Muscle layer of colon (tissue), 2 donors: Measurements from ENCODE around the gene POMGNT2.

Experiments
- H3K27ac ChIP-seq: one replicate; pipeline ENCODE4 v1.7.0; 2013; ENCODE audit warnings: low read depth, mild to moderate bottlenecking, low read length, moderate library complexity
- H3K27me3 ChIP-seq, 2 donors: one replicate each; pipeline ENCODE4 v1.7.0; 2013; ENCODE audit warnings: low read length in 2 of 2, mild to moderate bottlenecking in 2 of 2; ENCODE audit not compliant: insufficient read depth in 2 of 2, control insufficient read depth in 1 of 2
- H3K36me3 ChIP-seq: one replicate; pipeline ENCODE4 v1.7.0; 2013; ENCODE audit warnings: mild to moderate bottlenecking, low read length; ENCODE audit not compliant: insufficient read depth
- H3K4me1 ChIP-seq: one replicate; pipeline ENCODE4 v1.7.0; 2013; ENCODE audit warnings: mild to moderate bottlenecking, low read length; ENCODE audit not compliant: insufficient read depth
- H3K4me3 ChIP-seq, 2 donors: one replicate each; pipeline ENCODE4 v1.7.0; 2013; ENCODE audit warnings: low read length in 2 of 2, low read depth in 1 of 2, mild to moderate bottlenecking in 1 of 2, moderate library complexity in 1 of 2
- H3K9ac ChIP-seq: one replicate; pipeline ENCODE4 v1.7.0; 2013; ENCODE audit warnings: low read length
- H3K9me3 ChIP-seq: one replicate; pipeline ENCODE4 v1.7.0; 2013; ENCODE audit warnings: mild to moderate bottlenecking, low read length
- donor health status: abdominal sarcoma.
- donor health status: Adenocarcinoma of cecum.

POMGNT2 gene

DNA sequence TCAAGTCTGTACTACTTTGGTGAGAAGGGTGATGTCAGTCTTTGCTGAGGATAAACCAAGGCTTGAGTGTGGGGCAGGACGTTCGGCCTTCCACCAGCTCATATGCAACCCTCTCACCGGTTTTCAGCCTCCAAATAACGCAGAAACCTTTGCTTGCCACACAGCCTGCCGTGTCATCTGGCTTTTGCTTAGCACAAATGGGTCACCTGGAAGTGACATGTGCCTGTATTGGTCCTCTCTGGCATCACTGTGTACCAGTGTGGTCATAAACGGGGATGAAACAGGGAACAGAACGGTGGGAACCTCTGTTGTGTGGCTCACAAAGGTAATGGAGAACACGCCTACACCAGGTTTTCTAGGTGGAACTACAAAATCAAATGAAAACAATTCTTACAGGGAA, 7.1 kb downstream of the POMGNT2 start:
- Histone ChIP-seq H3K36me3 (no peaks in the 10 kb centered on the region), H3K4me3 (no peak overlapping the region), H3K27ac (no peak overlapping the region), H3K4me1 (peaks cover 10% of the 10 kb centered on the region), H3K9ac (no peak overlapping the region), H3K9me3 (no peaks in the 10 kb centered on the region), H3K27me3 (no peaks in the 10 kb centered on the region)

DNA sequence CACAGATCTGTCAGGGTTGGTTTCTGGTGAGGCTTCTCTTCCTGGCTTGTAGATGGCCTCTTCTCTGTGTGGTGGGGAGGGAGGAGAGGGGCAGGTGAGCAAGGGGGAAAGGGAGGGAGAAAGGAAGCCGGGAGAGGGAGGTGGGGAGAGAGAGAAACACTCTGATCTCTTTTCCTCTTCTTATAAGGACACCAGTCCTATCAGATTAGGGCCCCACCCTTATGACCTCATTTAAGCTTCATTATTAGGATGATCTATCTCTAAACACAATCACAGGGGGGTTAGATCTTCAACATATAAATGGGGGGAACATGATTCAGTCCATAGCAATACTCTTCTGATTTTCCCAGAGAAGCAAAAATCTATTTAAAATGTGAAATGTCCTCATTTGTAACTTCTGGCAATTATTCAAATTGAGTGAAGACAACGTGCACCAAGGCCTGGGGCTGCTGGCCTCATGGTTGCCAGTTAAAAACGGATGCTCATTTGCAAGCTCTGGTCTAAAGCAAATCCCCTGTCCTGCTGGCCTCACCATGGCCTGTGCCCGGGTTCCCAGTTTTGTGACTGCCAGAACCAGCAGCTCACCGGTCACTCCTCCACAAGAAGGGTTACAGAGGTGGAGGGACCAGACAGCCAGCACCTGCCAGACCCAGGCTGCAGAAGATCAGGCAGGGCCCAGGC, 8.3 kb downstream of the POMGNT2 start:
- Histone ChIP-seq H3K4me1 (peaks cover 15% of the 10 kb centered on the region), H3K4me3 (no peak overlapping the region)

DNA sequence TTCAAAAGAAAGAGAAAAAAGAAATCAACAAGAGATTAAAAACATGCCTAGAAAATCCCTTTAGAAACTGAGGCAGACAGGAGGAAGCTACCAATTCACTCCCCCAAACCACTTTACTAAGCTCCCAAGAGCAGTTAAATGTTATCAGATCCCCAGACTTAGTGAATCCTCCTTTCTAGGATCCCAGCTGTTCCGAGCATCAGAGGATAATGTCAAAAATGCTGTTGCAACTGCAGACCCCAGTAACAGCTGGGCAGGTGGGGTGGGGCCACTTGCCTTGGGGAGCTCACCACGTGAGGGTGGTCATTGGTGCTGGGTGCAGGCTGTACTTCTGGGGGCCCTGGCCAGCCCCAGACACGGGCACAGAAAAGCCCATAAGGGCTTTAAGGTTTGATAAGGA, 9.1 kb downstream of the POMGNT2 start:
- H3K27me3 ChIP-seq: no peaks in the 10 kb centered on the region
- peaks cover 15% of the 10 kb centered on the region for H3K4me1 ChIP-seq
- no peak overlapping the region for H3K4me3 ChIP-seq
- H3K9me3 ChIP-seq: no peaks in the 10 kb centered on the region
- no peak overlapping the region for H3K9ac ChIP-seq
- no peak overlapping the region for H3K27ac ChIP-seq
- H3K36me3 ChIP-seq: no peaks in the 10 kb centered on the region

More for the DNA sequence above, 8.3 kb downstream of the POMGNT2 start:
- Histone ChIP-seq H3K27me3 (no peaks in the 10 kb centered on the region), H3K27ac (no peak overlapping the region), H3K9me3 (no peaks in the 10 kb centered on the region), H3K36me3 (no peaks in the 10 kb centered on the region), H3K9ac (no peak overlapping the region)

DNA sequence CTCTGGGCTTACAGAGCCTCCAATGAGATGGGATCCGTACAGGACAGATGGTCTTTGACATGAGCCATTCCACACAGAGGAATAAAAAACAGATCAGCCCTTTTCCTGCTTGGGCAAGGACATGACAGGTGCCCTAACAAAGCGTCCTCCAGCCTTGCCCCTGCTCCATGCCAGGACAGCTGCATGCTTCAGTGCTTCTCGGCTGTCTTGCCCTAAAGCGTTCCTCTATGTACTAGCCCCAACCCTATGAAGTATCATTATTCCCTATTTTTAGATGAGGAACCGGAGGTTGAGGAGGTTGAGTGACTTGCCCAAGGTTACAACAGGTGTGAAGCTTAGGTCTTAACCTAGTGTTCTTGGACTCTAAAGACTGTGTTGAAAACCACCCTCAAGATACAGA, 10.5 kb downstream of the POMGNT2 start:
- Histone ChIP-seq H3K4me1 (peaks cover 26% of the 10 kb centered on the region), H3K36me3 (no peaks in the 10 kb centered on the region), H3K9ac (no peak overlapping the region), H3K27me3 (no peaks in the 10 kb centered on the region), H3K9me3 (no peaks in the 10 kb centered on the region), H3K4me3 (no peak overlapping the region), H3K27ac (no peak overlapping the region)

DNA sequence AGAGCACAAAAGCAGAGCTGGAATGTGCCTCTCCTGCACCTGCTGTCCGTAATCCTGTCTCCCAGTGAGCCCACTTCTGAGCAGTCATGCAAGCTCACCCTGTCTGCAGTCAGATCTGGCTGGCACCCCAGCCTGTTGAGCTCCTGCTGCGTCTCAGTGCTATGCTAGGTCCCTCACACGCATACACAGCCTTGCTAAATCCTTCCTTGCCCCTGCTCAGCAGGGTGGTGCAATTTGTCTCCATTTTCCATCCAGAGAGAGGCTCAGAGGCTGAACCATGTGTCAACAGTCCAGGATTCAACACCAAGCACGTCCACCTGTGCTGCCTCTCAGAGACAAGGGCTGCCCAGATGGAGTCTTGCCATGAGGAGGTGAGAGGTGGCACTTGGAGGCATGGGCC, 11.0 kb downstream of the POMGNT2 start:
- Histone ChIP-seq H3K4me3 (no peak overlapping the region), H3K36me3 (no peaks in the 10 kb centered on the region), H3K9ac (no peak overlapping the region), H3K27ac (no peak overlapping the region), H3K4me1 (peaks cover 29% of the 10 kb centered on the region), H3K9me3 (no peaks in the 10 kb centered on the region), H3K27me3 (no peaks in the 10 kb centered on the region)

DNA sequence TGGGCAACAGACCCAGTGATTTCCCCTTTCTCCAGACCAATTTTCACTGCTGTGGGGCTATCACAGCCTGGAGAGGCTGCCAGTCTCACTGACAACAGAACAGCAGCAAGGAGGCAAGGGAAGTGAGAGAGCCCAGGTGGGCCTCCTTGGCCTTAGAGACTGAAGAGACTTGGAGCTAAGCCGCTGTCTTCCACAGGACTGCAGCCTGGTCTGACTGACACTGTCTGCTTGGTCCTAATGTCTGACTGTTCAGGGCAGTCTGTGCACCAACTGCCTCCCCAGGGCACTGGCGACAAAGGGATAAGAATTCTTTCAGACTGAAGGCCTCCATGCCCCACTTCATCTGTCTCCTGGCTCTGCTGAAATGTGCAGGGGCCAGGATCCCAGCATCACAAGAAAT, 11.5 kb downstream of the POMGNT2 start:
- peaks cover 32% of the 10 kb centered on the region for H3K4me1 ChIP-seq
- H3K9ac ChIP-seq: no peak overlapping the region
- no peaks in the 10 kb centered on the region for H3K27me3 ChIP-seq
- no peak overlapping the region for H3K4me3 ChIP-seq
- H3K9me3 ChIP-seq: no peaks in the 10 kb centered on the region
- H3K36me3 ChIP-seq: no peaks in the 10 kb centered on the region
- H3K27ac ChIP-seq: no peak overlapping the region

DNA sequence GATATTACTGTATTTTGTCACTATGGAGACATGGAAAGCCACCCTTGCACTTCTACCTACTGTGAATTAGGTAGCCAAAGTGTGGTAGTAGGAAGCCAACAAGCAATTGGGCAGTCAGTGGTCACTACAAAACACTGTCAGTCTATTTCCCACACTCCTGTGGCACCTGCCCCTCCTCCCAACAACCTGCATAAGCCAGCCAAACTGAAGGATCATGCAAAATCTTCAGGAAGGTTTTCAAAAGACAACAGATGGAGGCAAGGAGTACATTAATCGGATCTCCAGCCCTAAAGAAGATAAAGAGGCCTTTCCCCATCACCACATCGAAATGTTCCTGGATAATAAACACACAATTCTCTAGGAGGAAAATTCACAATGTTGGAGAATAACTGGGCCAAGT, 11.9 kb downstream of the POMGNT2 start:
- Histone ChIP-seq H3K9me3 (no peaks in the 10 kb centered on the region), H3K27me3 (no peaks in the 10 kb centered on the region), H3K9ac (no peak overlapping the region), H3K36me3 (no peaks in the 10 kb centered on the region), H3K27ac (no peak overlapping the region), H3K4me3 (no peak overlapping the region), H3K4me1 (peaks cover 33% of the 10 kb centered on the region)

DNA sequence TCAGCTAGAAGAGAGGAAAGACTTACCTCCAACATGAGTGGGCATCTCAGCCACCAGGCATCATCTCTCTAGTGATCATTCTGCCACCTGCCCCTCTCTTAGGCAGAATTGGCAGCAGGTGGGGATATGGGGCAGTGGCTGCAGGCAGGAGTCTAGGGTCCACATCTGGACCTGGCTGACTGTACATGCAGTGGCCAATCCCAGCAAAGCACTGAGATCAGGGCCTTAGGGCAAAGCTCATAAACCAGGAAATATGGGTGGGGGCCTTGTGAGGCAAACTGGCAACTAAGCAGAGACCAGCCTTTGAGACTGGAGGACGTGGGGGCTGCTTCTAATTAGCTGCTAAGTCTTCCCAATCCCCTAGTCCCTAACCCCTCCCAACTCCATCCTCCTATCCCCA, 12.9 kb downstream of the POMGNT2 start:
- H3K27me3 ChIP-seq: no peaks in the 10 kb centered on the region
- H3K9me3 ChIP-seq: no peaks in the 10 kb centered on the region
- no peak overlapping the region for H3K9ac ChIP-seq
- no peak overlapping the region for H3K27ac ChIP-seq
- peaks cover 33% of the 10 kb centered on the region for H3K4me1 ChIP-seq
- no peak overlapping the region for H3K4me3 ChIP-seq
- no peaks in the 10 kb centered on the region for H3K36me3 ChIP-seq

DNA sequence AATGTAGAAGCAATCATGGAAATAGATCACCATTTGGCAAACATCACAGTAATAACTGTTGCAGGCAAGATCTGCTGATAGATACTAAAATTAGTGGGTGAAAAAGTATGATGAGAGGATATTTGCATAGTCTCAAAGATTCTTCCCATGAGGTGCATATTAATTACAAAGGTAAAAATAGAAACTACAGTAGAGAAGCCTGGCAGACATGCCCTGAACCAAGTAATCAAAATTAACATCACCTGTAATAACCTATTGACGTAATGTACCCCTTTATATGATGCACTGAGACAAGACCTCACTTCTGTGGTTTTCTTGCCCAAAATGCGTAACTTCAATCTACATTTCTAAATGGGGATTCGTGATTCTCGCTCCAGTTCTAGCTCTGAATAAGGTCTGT, 14.4 kb downstream of the POMGNT2 start:
- peaks cover under 1% of the 10 kb centered on the region for H3K36me3 ChIP-seq
- H3K9ac ChIP-seq: no peak overlapping the region
- peaks cover 33% of the 10 kb centered on the region for H3K4me1 ChIP-seq
- H3K27me3 ChIP-seq: no peaks in the 10 kb centered on the region
- no peak overlapping the region for H3K27ac ChIP-seq
- H3K4me3 ChIP-seq: no peak overlapping the region
- no peaks in the 10 kb centered on the region for H3K9me3 ChIP-seq

DNA sequence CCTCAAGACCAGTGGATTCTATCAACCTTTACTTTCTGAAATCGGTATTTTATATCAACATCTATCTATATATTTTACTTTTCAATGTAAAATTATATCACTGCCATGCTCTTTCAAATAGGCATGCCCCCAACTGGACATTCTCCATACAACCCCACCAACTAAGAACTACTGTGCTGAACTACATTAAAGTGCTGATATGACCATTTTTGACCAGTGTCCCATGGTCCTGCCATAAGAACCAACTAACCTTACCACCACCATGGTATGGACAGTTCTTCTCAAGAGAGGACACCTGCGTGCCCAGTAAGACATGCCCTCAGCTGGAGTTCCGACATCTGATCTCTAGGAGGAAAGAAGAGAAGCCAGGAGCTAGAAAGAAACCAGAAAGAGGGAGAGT, 15.6 kb downstream of the POMGNT2 start:
- peaks cover 3% of the 10 kb centered on the region for H3K36me3 ChIP-seq
- H3K4me3 ChIP-seq: no peak overlapping the region
- H3K27ac ChIP-seq: no peak overlapping the region
- H3K9me3 ChIP-seq: no peaks in the 10 kb centered on the region
- H3K4me1 ChIP-seq: peaks cover 33% of the 10 kb centered on the region
- H3K27me3 ChIP-seq: no peaks in the 10 kb centered on the region
- H3K9ac ChIP-seq: no peak overlapping the region

DNA sequence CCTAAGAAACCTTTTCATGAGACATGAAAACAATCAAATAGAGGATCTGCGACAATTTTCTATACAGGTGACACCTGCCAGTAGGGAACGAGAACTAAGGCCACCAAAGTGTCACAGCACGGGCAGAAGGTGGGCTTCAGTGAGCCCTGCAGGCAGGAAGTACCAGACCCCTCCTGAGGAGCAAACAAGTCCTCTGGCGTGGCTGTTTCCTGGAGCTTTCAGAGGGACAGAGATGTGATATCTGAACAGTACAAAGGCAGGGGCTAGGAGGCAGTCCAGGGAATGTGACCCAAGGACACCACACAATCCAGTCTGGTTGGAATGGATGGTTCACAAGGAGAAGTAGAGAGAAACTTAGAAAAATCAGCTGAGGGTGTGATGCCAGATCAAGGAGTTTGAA, 16.8 kb downstream of the POMGNT2 start:
- Histone ChIP-seq H3K4me1 (peaks cover 26% of the 10 kb centered on the region), H3K4me3 (no peak overlapping the region), H3K36me3 (peaks cover 3% of the 10 kb centered on the region), H3K9ac (no peak overlapping the region), H3K27ac (no peak overlapping the region), H3K9me3 (no peaks in the 10 kb centered on the region), H3K27me3 (no peaks in the 10 kb centered on the region)

DNA sequence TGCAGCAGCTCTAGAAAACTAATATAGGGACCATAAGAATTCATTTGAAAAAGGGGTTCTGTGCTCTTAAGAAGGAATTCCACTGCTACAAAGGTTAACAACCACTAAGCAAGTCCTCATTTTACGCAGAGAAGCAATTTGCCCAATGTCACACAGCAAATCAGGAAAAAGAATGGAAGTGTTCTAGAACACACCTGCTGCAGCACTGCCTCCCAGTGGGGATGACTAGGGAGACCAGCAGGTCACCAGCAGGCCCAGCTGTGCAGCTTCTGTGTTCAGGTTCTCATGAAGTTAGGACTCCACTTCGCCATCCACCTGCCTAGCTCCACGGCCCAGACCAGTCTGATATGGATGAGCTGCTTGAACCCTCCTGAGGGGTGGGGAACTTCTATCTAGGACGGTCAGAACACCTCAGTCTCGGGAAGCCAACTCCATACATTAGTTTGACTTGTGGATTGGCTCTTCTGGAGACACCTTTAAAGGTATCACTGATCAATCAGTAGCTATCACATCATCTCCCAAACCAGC, 18.6 kb downstream of the POMGNT2 start:
- Histone ChIP-seq H3K36me3 (peaks cover 3% of the 10 kb centered on the region), H3K9ac (no peak overlapping the region), H3K27me3 (no peaks in the 10 kb centered on the region), H3K4me3 (no peak overlapping the region), H3K9me3 (no peaks in the 10 kb centered on the region), H3K27ac (no peak overlapping the region), H3K4me1 (peaks cover 18% of the 10 kb centered on the region)
